Rectal smooth muscle tissue (tissue), 1 donor: Measurements from ENCODE around the gene PROC.

ENCODE experiments used
- H3K27ac ChIP-seq: one replicate; pipeline ENCODE4 v1.7.0; 2013; ENCODE audit warnings: low read depth, low read length, inconsistent platforms
- H3K27me3 ChIP-seq: one replicate; pipeline ENCODE4 v1.7.0; 2013; ENCODE audit warnings: low read length; ENCODE audit not compliant: control insufficient read depth, insufficient read depth
- H3K36me3 ChIP-seq: one replicate; pipeline ENCODE4 v1.7.0; 2013; ENCODE audit warnings: low read length; ENCODE audit not compliant: control insufficient read depth, insufficient read depth
- H3K4me1 ChIP-seq: one replicate; pipeline ENCODE4 v1.7.0; 2013; ENCODE audit warnings: low read length; ENCODE audit not compliant: control insufficient read depth, insufficient read depth
- H3K4me3 ChIP-seq: one replicate; pipeline ENCODE4 v1.7.0; 2013; ENCODE audit warnings: low read length
- H3K9ac ChIP-seq: one replicate; pipeline ENCODE4 v1.7.0; 2013; ENCODE audit warnings: low read length

Gene PROC

DNA sequence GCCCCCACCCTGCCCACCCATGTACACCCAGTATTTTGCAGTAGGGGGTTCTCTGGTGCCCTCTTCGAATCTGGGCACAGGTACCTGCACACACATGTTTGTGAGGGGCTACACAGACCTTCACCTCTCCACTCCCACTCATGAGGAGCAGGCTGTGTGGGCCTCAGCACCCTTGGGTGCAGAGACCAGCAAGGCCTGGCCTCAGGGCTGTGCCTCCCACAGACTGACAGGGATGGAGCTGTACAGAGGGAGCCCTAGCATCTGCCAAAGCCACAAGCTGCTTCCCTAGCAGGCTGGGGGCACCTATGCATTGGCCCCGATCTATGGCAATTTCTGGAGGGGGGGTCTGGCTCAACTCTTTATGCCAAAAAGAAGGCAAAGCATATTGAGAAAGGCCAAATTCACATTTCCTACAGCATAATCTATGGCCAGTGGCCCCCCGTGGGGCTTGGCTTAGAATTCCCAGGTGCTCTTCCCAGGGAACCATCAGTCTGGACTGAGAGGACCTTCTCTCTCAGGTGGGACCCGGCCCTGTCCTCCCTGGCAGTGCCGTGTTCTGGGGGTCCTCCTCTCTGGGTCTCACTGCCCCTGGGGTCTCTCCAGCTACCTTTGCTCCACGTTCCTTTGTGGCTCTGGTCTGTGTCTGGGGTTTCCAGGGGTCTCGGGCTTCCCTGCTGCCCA lies 9.3 kb downstream of the PROC start:
- Histone ChIP-seq H3K4me3 (no peak overlapping the region), H3K27ac (no peak overlapping the region), H3K36me3 (no peaks in the 10 kb centered on the region)

DNA sequence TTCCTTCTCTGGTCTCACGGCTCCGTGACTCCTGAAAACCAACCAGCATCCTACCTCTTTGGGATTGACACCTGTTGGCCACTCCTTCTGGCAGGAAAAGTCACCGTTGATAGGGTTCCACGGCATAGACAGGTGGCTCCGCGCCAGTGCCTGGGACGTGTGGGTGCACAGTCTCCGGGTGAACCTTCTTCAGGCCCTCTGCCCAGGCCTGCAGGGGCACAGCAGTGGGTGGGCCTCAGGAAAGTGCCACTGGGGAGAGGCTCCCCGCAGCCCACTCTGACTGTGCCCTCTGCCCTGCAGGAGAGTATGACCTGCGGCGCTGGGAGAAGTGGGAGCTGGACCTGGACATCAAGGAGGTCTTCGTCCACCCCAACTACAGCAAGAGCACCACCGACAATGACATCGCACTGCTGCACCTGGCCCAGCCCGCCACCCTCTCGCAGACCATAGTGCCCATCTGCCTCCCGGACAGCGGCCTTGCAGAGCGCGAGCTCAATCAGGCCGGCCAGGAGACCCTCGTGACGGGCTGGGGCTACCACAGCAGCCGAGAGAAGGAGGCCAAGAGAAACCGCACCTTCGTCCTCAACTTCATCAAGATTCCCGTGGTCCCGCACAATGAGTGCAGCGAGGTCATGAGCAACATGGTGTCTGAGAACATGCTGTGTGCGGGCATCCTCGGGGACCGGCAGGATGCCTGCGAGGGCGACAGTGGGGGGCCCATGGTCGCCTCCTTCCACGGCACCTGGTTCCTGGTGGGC lies 10.0 kb downstream of the PROC start:
- Histone ChIP-seq H3K27me3 (no peaks in the 10 kb centered on the region), H3K9ac (no peak overlapping the region), H3K4me1 (no peaks in the 10 kb centered on the region), H3K4me3 (no peak overlapping the region), H3K36me3 (no peaks in the 10 kb centered on the region), H3K27ac (no peak overlapping the region)

More for the DNA sequence above, 9.3 kb downstream of the PROC start:
- Histone ChIP-seq H3K4me1 (no peaks in the 10 kb centered on the region), H3K9ac (no peak overlapping the region), H3K27me3 (no peaks in the 10 kb centered on the region)

DNA sequence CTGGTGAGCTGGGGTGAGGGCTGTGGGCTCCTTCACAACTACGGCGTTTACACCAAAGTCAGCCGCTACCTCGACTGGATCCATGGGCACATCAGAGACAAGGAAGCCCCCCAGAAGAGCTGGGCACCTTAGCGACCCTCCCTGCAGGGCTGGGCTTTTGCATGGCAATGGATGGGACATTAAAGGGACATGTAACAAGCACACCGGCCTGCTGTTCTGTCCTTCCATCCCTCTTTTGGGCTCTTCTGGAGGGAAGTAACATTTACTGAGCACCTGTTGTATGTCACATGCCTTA lies 10.5 kb downstream of the PROC start:
- H3K27ac ChIP-seq, result no peak overlapping the region
- no peaks in the 10 kb centered on the region for H3K27me3 ChIP-seq
- no peak overlapping the region for H3K9ac ChIP-seq
- no peak overlapping the region for H3K4me3 ChIP-seq
- no peaks in the 10 kb centered on the region for H3K36me3 ChIP-seq
- H3K4me1 ChIP-seq, result no peaks in the 10 kb centered on the region

DNA sequence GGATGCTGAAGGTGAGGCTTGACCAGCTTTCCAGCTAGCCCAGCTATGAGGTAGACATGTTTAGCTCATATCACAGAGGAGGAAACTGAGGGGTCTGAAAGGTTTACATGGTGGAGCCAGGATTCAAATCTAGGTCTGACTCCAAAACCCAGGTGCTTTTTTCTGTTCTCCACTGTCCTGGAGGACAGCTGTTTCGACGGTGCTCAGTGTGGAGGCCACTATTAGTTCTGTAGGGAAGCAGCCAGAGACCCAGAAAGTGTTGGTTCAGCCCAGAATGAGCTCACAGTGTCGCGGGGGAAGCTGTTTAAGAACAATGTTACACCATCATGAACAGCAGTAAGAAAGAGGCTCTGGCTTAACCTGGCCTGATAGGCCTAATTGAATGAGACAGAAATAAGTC lies 11.1 kb downstream of the PROC start:
- H3K9ac ChIP-seq, result no peak overlapping the region
- no peak overlapping the region for H3K27ac ChIP-seq
- no peaks in the 10 kb centered on the region for H3K36me3 ChIP-seq
- no peaks in the 10 kb centered on the region for H3K4me1 ChIP-seq
- no peaks in the 10 kb centered on the region for H3K27me3 ChIP-seq
- H3K4me3 ChIP-seq, result no peak overlapping the region

DNA sequence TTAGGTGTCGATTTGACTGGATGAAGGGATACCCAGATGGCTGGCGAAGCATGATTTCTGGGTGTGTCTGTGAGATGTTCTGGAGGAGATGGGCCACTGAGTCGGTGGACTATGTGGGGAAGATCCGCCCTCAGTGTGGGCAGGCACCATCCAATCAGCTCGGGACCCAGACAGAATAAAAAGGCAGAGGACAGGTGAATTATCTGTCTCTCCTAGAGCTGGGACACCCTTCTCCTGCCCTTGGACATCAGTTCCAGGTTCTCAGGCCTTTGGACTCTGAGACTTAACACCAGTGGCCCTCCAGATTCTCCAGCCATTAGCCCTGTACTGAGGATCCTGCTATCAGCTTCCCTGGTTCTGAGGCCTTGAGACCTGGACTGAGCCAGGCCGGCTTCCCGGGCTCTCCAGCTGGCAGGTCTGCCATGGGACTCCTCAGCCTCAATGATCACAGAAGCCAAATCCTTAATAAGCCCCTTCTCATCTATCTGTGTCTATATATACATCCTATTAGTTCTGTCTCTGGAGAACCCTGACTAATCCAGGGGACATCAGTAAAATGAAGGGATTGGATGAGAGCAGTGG lies 11.7 kb downstream of the PROC start:
- H3K36me3 ChIP-seq, result no peaks in the 10 kb centered on the region
- no peak overlapping the region for H3K27ac ChIP-seq
- no peaks in the 10 kb centered on the region for H3K4me1 ChIP-seq
- no peak overlapping the region for H3K4me3 ChIP-seq
- no peaks in the 10 kb centered on the region for H3K27me3 ChIP-seq
- no peak overlapping the region for H3K9ac ChIP-seq

DNA sequence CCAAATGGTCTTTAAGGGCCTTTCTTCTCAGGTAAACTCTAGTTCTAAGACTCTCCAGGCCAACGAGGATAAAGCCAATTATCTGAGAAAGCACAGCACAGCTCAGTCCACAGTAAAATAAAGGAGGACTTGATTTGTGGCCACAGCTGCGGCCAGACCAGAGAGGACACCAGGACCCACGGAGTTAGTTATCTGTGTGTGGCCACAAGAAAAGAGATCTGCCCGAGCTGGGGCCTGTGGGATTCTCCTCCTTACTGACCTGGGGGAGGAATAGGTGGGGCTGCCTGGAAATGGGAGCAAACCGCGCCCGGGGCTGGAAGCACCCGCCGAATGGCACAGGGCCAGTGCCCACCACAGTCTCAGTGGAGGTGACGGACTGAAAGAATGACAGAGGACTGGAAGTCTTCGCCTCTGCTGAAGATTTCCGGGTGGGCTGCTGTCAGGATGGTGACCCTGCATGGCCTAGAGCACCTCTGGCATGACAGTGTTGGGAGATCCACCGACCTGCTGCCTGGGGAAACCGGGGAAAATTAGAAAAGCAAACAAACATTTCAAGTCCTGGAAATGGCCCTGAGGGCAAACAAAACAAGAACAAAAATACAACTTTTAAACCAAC lies 13.3 kb downstream of the PROC start:
- Histone ChIP-seq H3K4me3 (no peak overlapping the region), H3K4me1 (no peaks in the 10 kb centered on the region), H3K9ac (no peak overlapping the region), H3K36me3 (no peaks in the 10 kb centered on the region), H3K27ac (no peak overlapping the region), H3K27me3 (no peaks in the 10 kb centered on the region)

DNA sequence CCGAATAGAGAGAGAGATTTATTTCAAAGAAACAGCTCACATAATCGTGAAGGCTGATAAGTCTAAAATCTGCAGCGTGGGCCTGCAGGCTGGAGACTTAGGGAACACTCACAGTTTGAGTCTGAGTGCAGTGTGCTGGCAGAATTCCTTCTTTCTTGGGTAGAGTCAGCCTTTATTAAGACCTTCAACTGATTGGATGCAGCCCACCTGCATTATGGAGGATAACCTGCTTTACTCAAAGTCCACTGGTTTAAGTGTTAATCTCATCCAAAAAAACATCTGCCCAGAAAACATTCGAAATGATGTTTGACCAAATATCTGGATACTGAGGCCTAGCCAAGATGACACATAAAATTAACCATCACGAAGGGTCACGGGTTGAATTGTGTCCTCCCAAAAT lies 16.3 kb downstream of the PROC start:
- no peak overlapping the region for H3K27ac ChIP-seq
- no peak overlapping the region for H3K9ac ChIP-seq
- no peaks in the 10 kb centered on the region for H3K4me1 ChIP-seq
- H3K27me3 ChIP-seq, result no peaks in the 10 kb centered on the region
- no peak overlapping the region for H3K4me3 ChIP-seq
- H3K36me3 ChIP-seq, result no peaks in the 10 kb centered on the region

DNA sequence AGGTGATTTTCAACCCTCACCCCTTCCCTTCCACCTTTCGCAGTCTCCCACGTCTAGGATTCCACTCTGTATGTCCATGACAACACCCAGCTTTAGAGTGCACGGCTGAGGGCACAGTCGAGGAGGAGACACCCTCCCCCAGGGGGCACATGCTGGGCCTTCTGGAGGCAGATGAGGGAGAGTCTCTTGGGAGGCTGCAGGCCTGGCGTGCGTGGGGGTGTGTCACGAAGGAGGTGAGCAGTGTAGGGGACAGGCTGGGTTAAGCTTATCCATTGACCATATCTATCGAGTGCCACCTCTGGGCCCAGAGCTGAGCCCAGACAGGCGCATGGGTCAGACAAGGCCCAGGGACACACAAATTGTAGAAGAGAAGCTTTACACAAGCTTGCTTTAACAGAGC lies 18.8 kb downstream of the PROC start:
- Histone ChIP-seq H3K27me3 (no peaks in the 10 kb centered on the region), H3K9ac (no peak overlapping the region), H3K36me3 (no peaks in the 10 kb centered on the region), H3K27ac (no peak overlapping the region), H3K4me1 (no peaks in the 10 kb centered on the region), H3K4me3 (no peak overlapping the region)

DNA sequence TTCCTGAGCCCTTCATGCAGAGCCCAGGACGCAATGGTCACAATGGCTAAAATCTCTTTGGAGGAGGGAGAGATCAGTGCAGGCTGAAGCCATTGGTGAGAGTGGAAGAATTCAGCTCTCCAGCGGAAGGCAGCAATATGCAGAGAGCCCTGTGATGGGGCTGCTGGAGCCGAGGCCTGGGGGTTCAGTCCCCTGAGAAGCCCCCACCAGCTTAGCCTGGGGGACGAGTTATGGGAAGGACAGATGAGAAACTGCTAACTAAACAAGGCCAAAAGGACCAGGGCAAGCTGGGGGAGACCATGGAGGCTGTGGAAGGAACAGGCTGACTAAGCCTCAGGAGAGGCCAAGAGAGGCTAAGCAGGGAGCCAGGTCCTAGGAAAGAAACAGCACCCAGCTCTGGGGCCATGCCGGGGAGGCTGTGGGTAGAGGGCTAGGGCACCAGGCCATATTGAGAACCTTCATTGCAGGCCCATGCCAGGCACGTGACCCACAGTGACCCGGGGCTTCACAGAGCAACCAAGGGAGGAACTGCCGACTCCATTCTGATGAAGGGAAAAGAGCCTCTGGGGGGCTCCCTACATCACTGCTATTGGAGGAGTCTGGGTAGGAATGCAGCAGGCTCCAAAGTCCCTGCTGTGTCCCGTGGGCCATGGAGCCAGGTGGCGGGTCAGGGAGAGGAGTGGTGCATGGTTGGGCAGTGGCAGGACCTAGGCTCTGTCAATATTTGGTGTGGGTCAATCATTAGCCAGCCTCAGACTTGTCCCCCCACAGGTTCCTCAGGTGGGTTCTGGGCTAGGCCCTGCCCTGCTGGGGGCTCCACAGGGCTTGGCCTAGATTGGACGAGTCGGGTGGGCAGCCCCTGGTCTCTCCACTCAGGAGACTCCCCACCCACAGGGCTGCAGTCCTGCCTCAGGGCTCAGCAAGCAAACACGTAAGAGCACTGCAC lies 19.8 kb downstream of the PROC start:
- H3K27ac ChIP-seq, result no peak overlapping the region
- H3K4me3 ChIP-seq, result no peak overlapping the region
- H3K4me1 ChIP-seq, result no peaks in the 10 kb centered on the region
- H3K36me3 ChIP-seq, result no peaks in the 10 kb centered on the region
- H3K27me3 ChIP-seq, result no peaks in the 10 kb centered on the region
- no peak overlapping the region for H3K9ac ChIP-seq

DNA sequence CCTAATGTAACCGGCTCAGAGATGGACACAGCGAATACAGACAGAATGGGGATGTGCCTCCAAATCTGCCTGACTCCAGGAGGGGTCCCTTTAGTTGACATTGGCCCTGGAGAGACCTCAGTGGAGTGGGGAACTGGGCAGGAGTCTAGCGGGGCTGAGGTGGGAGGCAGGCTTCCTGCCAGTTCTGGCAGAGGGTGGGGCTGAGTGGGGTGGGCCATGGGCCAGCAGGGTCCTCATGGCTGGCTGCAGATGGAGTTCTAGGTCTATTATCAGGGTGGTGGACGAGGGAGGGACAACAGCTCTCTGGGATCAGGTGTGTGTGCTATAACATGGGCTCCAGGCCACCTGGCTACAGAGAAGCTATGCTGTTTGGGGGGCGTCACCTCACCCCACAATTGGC lies 21.1 kb downstream of the PROC start:
- no peaks in the 10 kb centered on the region for H3K36me3 ChIP-seq
- H3K27ac ChIP-seq, result no peak overlapping the region
- H3K4me3 ChIP-seq, result no peak overlapping the region
- no peaks in the 10 kb centered on the region for H3K4me1 ChIP-seq
- no peaks in the 10 kb centered on the region for H3K27me3 ChIP-seq
- H3K9ac ChIP-seq, result no peak overlapping the region

DNA sequence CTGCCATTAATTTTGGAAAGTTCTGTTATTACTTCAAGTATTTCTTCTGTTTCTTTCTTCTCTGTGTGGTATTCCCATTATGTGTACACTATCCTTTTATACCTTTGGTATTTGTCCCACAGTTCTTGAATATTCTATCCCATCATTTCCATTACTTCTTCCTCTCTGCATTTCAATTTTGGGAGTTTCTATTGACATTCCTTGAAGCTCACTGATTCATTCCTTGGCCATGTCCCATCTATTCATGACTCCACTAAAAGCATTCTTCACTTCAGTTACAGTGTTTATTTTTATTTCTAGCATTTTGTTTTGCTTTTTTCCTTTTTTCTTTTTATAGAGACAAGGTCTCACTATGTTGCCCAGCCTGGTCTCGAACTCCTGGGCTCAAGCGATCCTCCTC lies 30.3 kb downstream of the PROC start:
- Histone ChIP-seq H3K9ac (no peak overlapping the region), H3K4me1 (no peaks in the 10 kb centered on the region), H3K27ac (no peak overlapping the region), H3K27me3 (no peaks in the 10 kb centered on the region), H3K36me3 (no peaks in the 10 kb centered on the region), H3K4me3 (no peak overlapping the region)

DNA sequence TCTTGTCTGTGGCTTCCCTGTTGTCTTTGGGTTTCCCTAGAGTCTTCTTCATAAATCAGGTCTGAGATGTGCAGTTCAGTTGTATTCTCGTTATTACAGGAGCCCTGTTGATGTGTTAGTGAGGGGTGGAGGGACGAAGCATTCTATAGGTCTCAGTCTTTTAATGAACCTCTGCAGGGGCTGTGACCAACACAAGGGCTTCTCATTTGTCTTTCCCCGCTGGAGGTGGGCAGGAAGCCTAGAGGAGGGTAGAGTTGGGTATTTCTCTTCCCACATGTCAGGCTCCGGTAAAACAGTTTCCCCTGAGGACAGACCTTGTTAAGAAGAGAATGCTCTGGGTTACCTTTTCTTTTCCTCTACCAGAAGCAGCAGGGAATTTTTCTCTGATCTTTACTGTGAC lies 31.2 kb downstream of the PROC start:
- H3K9ac ChIP-seq, result no peak overlapping the region
- H3K27me3 ChIP-seq, result no peaks in the 10 kb centered on the region
- no peak overlapping the region for H3K27ac ChIP-seq
- H3K4me3 ChIP-seq, result no peak overlapping the region
- H3K4me1 ChIP-seq, result no peaks in the 10 kb centered on the region
- H3K36me3 ChIP-seq, result no peaks in the 10 kb centered on the region
